Stimulated activated CD4-positive, alpha-beta T cell treated with anti-CD3 and anti-CD28 coated beads, Interleukin-2, amount 100 ng/mL, for 4 hours (primary cell): ENCODE measurements around the gene C11orf58.
A peak's percentile ranks its signal among the peaks of the same experiment; 100 is the strongest.

Source experiments
- DNase-seq: peaks from one replicate; pipeline ENCODE4 v3.0.0-alpha.2; 2020; ENCODE audit warnings: low read depth

The C11orf58 gene

GRCh38 chr11:16785520-16786128 is 47.2 kb downstream of the C11orf58 start:
- peak; percentile 32 for DNase-seq

- no peak for DNase-seq
Measured at GRCh38 chr11:16786131-16786530, 47.7 kb downstream of the C11orf58 start.

- DNase-seq = no peak
Measured at GRCh38 chr11:16787035-16787742, 48.7 kb downstream of the C11orf58 start.

DNA sequence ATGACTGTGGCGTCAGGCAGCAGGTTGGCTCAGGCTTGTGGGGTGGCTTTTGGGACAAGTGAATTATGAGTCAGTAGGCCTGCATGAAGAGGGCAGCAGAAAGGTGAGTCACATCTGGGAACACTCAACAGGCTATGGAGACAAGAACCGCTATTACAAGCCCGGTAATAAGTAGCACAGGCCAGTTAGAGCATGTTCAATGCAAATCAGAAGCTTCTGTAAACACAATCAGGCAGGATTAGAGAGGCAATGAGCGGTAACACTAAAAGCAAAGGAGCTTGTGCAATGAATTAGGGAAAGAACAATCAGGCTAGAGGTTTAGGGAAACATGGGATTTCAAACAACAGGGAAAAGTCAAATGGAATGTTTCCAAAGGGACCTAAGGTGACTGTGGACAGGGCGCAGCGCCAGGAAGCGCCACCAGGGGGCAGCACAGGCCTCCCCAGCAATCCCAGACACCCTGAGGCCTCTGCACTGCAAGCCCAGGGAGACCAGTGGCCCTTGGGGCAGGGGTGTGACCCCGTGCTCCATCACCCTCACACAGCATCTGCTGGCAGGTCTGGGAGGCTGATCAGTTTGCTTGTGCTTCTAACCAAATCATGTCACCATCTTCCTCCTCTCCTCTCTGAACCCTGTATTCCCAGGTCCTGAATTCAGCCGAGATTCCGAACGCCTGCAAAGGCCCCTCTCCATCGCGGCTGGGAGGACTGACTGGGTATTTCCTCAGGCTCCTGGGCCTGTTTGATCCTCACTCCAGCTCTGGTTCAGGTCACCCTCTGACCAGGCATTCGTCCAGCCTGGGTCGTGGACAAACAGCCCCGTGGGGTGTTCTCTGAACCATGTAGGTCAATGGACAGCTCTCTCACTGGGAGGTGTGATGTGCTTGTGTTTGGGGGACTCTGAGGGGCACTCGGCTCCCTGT is 50.0 kb downstream of the C11orf58 start:
- peak; percentile 12 for DNase-seq

DNA sequence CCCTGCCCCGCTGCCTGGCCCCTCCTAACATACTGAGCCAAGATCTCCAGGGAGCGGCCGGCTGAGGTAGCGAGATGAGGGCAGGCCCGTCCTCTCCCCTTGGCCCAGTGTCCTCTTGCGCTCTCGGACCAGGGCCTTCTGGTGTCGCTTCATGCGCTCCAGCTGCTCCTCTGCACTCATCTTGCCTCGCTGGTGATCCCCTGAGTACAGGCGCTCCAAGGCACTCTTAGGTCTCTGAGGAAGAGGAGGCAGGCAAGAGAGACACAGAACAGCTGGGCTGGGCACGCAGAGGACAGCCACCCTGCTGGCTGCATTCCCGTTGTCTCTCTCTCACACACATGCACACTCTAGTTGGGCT is 50.6 kb downstream of the C11orf58 start:
- DNase-seq = no peak

DNA sequence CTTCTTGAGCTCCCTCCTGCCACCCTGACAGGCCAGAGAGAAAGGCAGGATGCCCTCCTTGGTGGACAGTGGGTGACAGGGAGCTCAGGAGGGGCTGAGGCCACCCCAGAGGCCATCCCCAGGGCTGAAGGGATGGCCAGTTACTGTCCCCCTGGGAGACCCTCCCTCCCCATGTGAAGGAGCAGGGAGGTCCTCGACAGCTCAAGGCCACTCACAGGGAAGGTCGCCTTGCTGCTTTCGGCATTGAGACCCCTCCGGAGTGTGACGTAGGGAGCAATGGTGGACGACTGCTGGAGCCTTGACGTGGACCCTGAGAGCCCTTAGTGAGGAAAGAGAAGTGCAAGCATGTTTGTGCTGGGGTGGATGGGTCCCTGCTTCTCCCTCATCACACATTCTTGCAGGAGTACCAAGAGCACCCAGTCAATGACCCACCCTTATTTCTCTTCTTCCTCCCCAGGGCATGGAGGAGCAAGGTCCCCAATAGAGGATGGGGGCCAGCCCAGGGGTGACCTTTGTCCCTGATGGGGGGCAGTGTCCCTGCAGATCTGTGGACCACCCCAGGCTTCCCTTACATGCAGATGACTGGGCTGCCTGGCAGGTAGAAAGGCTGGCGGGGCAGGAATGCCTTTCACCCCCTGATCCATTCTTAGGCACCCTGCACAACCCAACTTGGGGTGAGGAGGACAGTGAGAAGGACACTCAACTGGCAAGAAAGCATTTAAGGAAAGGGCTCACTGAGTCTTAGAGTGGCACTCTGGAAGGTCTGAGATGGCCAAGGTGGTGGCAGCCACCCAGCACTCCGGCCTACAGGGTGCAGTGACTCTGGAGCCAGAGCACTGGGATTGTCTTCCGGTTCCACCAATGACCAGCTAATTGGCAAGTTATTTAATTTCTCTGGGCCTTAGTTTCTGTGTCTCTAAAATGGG is 51.4 kb downstream of the C11orf58 start:
- DNase-seq = no peak

DNA sequence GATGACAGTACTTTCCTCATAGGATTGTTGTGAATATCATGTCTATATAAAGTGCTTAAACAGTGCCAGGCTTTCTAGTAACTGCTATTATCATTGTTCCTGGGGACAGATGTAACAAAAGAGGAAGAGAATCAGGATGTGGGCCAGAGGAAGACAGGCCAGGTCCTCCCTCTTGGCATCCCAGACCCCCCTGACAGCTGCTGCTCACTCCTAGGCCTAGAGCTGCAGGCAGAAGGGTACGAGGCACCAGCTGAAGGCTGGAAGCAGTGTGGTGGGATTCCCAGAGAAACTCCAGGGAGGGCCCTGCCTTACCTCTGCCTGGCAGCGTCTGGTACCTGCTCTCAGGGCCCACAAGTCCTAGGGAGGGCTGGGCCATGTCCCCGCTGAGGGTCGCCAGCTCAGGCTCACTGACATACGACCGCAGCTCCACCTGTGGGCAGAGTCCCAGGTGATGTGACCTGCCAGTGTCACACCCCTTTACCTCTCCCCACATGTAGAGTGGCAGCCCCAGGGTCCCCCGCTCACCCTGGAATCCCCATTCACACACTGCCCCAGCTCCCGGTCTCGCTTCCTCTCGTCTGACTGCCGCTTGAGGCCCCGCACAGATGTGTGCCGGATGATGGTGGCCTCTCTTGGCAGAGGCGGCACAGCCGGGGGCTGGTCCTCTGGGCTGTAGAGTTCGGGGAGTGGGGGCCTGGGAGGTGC is 52.2 kb downstream of the C11orf58 start:
- no peak for DNase-seq

DNA sequence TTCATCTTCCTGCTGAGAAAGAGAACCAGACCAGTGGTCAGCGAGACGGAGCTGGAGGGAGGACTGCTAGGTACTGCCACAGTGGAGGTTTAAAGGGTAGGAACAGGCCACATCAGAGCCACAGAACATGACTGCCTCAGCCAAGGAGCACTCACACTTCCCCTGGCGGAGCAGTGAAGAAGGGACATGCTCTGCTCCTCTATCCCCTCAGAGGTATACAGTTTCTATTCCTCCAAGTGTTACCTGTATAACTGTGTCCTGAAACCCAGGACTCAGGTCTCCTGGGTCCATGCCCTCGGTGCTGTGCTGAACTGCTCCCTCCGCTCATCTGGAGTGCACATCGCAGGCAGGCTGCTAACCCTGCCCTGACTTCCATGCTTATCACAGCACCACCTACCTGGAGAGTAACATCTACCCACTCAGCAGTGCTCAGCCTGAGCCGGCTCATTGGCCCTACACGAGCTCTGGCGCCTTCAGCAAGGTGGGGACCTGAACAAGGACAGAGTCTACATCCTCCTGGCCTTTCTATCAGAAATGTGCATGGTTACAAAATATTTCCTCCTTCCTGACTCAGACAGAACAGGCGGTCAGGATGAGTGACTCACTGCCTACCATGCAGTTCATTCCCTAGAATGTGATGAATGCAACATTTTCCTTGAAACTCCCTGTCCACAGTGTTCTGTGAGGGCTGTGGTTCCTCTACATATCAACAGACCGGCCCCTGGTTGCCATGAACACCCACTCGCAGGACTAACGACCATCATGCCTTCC is 52.9 kb downstream of the C11orf58 start:
- DNase-seq = no peak

- no peak for DNase-seq
Measured at GRCh38 chr11:16792426-16792825, 54.0 kb downstream of the C11orf58 start.

DNA sequence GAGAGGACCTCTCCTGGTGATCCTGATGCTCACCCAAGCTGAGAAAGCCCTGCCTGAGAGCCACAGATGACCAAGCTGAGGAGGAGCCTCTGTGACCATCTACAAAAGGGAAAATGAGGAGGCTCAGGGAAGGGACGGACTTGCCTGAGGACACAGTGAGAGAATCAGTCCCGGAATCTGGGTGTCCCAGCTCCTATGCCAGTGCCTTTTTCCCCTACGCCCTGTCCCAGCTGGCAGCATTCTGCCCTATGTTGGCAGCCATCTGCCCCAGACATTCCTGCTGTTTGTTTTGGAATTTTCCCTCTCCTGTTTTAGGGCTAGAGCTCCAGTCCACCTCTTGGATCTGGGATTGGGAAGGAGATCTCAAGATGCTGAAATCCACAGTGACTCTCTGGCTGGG is 54.6 kb downstream of the C11orf58 start:
- DNase-seq = no peak

- DNase-seq = no peak
Measured at GRCh38 chr11:16793511-16793910, 55.1 kb downstream of the C11orf58 start.

DNA sequence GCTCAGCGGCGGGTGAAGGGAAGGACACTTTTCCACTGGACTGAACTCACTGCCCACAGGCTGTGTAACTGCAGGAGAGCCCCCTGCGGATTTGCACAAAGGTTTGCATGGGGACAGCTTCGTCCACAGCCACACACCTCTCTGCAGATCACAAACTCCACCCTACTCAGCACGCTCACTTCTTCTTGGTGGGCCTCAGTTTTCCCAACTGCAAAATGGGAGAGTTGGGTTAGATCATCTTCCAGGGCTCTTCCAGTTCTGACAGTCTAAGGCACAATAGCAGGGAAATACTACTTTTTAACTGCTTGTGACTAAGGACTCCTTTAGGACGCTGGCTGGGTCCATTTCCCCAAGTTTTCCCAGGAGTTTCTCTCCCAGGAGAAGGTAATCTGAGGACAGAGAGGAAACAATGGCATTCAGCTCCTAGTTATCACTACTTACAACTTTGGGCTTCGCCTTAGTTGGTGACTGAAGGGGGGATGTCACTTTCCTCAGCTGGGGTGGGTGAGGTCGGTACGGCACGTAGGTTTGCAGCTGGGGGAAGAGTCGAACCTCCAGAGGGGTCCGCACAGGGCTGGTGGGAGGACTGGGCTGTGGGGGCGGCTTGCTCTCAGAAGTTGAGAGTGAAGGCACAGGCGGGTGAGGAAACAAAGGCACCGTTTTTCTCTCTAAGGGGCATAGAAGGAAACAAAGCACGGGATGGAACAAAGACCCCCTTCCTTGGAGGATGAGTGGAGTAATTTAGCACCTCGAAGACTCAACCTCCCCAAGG is 55.8 kb downstream of the C11orf58 start:
- DNase-seq = no peak

DNA sequence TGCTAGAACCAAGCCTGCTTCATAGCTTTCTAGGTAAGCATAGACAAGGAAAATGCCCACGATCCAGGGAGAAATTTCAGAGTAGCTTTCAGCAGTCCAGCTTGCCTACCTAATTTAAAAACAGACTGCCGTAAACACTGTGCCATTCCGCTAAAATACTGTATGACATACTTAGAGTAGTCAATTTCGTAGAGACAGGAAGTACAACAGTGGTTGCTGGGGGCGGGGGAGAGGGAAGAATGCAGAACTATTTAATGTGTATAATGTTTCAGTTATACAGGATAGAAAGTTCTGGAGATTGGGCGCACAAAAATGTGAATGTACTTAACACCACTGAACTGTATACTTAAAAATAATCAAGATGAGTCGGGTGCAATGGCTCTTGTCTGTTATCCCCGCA is 56.7 kb downstream of the C11orf58 start:
- no peak for DNase-seq

DNA sequence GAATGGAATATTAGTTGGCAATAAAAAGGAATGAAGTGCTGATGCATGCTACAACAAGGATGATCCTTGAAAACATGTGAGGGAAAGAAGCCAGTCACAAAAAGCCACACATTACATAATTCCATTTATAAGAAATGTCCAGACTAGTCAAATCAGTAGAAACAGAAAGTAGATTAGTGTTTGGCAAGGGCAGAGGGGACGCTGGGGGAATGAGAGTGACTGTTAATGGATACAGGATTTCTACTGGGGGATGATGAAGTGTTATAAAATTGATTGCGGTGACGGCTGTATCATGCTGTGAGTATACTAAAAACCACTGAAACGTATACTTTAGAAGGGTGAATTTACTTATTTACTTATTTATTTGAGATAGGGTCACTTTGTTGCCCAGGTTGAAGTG is 57.9 kb downstream of the C11orf58 start:
- DNase-seq = no peak

DNA sequence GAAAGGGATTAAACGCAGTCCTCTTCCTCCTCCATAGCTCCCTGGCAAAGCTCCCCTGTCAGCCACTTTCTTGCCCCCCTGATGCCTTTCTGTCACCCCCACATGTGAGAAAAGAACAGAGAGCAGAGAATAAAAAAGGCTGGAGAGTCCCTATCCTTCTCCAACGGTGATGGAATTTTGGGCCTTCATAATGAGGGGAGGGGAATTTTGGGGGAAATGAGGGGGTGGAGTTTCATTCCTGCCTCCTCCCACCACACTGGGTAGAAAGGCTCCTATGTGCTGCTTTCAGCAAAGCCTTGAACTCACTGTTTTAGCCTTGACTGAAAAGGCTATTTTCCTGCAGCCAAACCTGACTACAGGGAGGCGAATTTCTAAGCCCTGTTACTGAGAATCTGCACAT is 59.3 kb downstream of the C11orf58 start:
- DNase-seq = no peak

- no peak for DNase-seq
Measured at GRCh38 chr11:16799221-16799620, 60.8 kb downstream of the C11orf58 start.

DNA sequence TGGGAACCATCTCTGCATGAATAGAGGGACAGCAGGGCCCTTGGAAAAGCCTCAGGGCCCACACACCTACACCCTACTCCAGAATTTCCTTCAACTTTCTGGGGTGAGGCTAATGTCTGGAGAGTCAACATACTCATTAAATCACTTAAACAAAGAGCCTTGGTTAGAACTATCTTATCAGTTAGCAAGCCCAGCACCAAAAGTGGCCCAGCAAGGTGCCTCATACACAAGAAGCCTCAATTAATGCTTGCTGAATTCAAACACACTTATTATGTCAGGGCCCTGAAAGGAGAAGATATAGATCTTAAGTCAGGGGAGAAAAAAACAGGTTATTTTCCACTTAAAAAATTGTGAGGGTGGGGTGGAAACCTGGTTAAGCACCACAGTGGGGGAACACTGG is 61.4 kb downstream of the C11orf58 start:
- no peak for DNase-seq

DNA sequence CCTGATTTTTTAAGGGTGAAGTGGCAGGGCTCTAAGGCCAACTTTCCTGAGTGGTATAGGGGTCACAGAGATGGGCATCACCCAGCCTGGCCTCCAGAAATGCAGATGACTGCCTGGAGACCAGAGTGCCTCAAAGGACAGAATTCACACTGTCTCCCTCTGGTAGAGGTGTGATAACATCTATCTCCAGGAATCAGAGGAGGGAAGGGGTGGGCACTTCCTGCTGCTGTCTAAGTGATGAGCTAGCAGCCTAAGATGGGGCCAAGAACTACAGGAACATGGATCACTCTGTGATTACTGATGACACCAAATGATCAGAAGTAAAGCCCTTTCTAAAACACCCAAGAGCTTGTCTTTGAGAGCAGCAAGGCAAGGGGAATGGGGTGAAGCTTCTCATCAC is 61.9 kb downstream of the C11orf58 start:
- no peak for DNase-seq

DNA sequence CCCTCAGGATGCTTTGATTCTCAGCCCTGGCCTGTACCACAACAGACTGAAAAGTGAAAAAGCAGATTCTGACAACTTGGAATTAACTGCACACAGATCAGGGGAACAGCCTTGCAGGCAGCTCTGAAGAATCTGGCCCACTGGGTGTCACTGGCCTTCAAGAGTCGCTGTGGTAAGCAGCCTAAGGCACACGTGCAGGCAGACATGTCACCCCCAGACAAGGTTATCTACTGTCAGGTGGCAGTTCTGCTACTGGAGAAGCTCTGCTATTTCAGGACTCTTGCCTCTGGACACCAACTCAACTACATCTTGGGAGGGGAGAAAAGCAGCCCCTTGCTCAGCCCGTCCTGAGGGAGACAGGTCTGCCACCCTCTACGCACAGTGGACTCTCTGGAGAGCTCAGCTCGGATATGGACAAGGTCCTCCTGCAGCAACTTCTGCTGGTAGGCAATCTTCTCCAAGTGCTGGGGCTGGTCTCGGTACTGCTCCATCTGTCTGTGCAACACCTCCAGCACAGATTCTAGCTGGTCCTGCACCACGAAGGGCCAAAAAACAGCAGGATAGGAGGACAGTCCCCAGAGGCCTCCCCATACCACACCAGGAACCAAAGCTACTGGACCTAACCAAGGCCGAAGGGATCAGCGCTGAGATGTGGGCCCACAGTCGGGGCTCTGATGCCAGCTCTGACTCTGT is 63.0 kb downstream of the C11orf58 start:
- DNase-seq = no peak
